Measurements from ENCODE around the gene MRM1. TPM values are rescaled to one million over a fixed set of nuclear protein-coding genes. Genes with fewer than 3 reads are reported as not detected.

MRM1 gene
- total RNA-seq, 1 donor = 2.3 TPM

DNA sequence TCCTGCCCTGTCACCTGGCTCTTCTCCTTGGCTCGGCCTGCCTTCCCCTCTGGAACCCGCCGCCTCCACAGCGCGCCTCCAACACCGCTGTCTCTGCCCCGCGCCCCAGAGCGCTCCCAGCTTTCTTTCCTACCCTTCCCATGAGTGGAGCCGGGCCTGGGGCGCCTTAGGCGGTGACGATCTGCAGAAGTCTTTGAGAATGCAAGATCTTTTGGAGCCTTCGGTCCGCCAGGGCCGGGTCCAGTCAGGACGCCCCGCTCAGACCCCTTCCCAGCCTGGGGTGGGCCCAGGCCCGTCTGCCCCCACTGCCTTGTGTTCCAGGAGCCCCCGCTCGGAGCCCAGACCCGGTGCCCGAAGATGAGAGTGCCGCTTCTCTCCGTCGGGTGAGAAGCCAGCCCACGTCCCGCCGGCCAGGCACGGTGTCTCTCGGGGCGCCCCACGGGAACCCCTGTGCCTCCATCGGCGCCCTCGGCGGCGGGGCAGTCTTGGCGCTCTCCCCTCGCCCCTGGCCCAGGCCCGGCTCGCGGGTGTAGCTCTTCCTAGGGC is 40.0 kb downstream of the MRM1 start:
- DNase-seq (ENCODE audit: low read depth) = no peak
- TF ChIP-seq, protein P1, sequence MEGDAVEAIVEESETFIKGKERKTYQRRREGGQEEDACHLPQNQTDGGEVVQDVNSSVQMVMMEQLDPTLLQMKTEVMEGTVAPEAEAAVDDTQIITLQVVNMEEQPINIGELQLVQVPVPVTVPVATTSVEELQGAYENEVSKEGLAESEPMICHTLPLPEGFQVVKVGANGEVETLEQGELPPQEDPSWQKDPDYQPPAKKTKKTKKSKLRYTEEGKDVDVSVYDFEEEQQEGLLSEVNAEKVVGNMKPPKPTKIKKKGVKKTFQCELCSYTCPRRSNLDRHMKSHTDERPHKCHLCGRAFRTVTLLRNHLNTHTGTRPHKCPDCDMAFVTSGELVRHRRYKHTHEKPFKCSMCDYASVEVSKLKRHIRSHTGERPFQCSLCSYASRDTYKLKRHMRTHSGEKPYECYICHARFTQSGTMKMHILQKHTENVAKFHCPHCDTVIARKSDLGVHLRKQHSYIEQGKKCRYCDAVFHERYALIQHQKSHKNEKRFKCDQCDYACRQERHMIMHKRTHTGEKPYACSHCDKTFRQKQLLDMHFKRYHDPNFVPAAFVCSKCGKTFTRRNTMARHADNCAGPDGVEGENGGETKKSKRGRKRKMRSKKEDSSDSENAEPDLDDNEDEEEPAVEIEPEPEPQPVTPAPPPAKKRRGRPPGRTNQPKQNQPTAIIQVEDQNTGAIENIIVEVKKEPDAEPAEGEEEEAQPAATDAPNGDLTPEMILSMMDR (IDR thresholded peaks at IDR 0.05; ENCODE audit: insufficient read depth, low read length) = no peak
- H3K4me3 ChIP-seq (ENCODE audit: low read depth, low read length) = peak overlapping the region; percentile 35

DNA sequence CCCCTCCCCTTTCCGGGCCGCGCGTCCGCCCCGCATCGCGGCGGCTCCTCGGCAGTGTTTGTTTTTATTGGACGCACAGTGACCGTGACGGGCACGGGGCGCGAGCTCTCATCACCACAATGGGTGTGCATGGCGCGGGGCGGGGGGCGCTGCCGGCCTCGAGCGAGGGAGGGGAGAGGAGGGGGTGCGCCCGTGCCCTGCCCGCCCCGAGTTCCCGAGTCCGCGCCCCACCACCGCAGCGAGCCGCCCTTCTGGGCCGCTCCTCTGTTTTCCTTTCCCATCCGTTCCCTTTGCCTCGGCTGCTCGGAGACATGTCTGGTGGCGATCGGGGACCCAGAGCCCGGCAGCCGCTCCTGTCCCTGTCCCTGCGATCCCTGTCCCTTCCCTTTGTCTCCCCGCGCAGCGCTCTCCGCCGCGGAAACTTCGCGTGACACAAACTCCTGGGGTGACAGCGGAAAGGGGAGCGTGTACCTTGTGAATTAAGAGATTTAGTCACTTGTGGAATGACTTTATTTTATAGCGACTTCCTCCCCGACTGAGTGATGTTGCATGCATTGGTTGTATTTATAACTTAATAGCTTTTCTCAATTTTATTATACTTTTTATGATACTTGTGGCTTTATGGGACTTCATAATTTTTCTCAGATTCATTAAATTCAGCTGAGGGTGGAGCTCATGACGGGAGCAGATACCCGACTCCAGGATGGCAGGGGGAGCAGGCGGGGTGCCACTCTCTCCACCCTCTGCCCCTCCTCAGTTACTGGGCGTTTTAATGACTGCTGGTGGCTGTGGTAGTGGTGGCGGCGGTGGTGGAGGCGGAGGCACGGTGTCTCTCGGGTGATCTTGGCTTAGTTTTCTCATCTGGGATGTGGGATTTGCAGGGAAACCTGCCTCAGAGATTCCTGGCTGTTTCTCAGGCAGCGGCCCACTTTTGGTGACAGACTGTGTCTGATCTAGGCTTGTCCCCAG is 40.8 kb downstream of the MRM1 start:
- peak overlapping the region; percentile 35 for H3K4me3 ChIP-seq (ENCODE audit: low read depth, low read length)
- TF ChIP-seq, protein P1 (IDR thresholded peaks at IDR 0.05; ENCODE audit: insufficient read depth, low read length) = no peak
- DNase-seq (ENCODE audit: low read depth) = no peak

DNA sequence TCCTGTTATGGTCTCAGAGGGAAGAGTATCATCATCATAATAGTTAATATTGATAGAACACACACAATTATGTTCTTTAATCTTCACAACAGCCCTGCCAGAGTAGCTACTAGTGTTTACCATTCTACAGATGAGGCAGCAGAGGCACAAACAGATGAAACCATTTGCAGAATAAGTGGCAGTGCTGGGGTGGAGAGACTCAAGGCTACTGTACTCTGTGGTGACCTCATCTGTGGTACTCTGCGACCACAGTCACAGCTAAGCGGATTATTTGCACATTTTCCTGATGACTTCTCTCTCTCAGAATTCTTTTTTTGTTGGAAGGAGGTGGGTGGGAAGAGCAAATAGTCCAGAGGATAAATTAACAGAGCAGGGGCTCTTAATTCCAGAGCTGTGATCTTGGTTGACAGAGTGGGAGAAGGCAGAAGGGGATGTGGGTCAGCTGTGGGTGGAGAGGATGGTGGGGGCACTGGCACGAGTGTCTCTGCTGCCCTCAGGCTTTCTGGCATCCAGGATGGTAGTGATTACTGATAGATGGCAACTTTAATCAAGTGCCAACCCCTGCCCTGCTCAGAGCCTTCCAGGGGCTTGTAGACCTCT is 41.8 kb downstream of the MRM1 start:
- DNase-seq (ENCODE audit: low read depth) = no peak
- TF ChIP-seq, protein P1 (IDR thresholded peaks at IDR 0.05; ENCODE audit: insufficient read depth, low read length) = no peak
- H3K4me3 ChIP-seq (ENCODE audit: low read depth, low read length) = no peak overlapping the region

DNA sequence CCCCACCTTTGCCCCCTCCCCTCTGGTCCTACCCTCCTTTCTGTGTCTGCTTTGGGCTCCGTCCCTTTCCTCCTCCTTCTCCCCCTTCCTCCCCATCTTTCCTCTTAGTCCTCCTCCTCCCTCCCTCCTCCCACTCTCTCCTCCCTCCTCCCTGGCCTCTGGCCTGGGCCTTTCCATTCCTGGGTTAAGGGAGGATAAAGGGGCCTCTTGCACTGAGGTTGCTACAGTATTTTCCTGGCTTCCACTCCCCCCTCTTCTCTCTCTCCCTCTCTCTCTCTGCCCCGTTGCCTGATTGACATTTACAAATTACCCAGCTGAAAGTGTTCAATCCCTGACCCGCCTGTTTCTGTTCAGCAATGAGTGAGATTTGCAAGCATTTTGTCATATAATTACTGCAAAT is 44.0 kb downstream of the MRM1 start:
- no peak for DNase-seq (ENCODE audit: low read depth)
- TF ChIP-seq, protein P1 (IDR thresholded peaks at IDR 0.05; ENCODE audit: insufficient read depth, low read length) = no peak
- H3K4me3 ChIP-seq (ENCODE audit: low read depth, low read length) = no peak overlapping the region

DNA sequence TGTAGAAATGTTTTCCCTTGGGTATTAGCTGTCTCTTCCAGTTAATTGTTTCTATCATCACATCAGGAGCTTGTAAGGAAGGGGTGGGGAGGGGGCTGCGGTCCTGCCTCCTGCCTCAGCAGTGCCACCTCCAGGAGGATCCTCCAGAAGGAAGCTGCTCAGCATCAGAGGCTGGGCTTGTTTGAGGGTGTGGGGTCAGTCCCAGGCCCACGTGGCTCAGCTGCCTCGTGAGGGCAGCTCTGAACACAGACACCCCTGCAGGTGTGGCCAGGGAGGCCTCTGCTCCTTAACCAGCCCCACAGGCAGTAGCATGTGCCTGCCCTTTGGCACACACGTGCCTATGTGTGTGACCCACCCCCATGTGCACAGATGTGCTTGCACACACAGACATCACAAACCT is 46.3 kb downstream of the MRM1 start:
- no peak for DNase-seq (ENCODE audit: low read depth)
- no peak overlapping the region for H3K4me3 ChIP-seq (ENCODE audit: low read depth, low read length)
- TF ChIP-seq, protein P1 (IDR thresholded peaks at IDR 0.05; ENCODE audit: insufficient read depth, low read length) = no peak

DNA sequence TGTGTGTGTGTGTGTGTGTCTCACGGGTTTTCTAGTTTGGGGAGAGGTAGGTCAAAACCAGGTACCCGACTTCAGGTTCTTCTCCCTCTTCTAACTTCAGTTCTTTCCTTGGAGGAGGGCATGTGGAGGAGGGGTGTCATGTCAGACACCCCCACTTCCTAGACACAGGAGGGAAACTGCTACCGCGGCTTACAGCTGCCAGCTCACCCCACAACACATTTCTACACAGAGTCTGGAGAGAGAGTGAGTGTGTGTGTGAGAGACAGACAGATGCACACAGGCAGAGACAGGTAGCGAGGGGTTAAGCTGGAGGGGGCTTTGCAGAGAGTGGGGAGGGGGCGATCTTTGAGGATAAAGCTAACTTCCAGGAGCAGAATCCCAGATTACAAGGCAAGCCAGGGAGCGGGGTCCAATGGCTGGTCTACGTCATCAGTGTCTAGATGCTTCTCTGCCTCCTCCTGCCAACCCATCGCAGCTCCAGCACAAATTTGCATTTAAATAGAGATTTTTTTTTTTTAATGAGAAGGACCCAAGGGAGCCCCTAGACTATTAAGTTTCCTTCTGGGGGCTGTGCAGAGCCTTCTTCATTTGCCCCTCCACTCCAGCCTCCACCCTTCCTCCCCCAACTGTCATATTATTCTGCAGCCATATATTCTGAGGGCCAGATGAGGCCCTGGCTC is 48.9 kb downstream of the MRM1 start:
- DNase-seq (ENCODE audit: low read depth) = no peak
- TF ChIP-seq, protein P1 (IDR thresholded peaks at IDR 0.05; ENCODE audit: insufficient read depth, low read length) = no peak
- no peak overlapping the region for H3K4me3 ChIP-seq (ENCODE audit: low read depth, low read length)
